DND-41 (cell line): Measurements from ENCODE around the gene PTPRN2.

Experiments used
- CTCF ChIP-seq: IDR thresholded peaks from 2 replicates; pipeline ENCODE4 v1.5.1; 2012; ENCODE audit warnings: borderline replicate concordance, low read length, moderate library complexity, mild to moderate bottlenecking; ENCODE audit not compliant: poor library complexity, severe bottlenecking; ENCODE audit errors: extremely low read depth
- EZH2 ChIP-seq: IDR thresholded peaks from 3 replicates; pipeline ENCODE4 v1.6.1; 2012; ENCODE audit warnings: borderline replicate concordance, low read depth, mild to moderate bottlenecking, moderate library complexity, low read length, inconsistent platforms; ENCODE audit not compliant: severe bottlenecking

GRCh38 chr7:157549612-157550299 lies 1037.9 kb downstream of the PTPRN2 start:
- TF ChIP-seq CTCF, result no peak
- no peak for TF ChIP-seq EZH2
